A549 (cell line): Measurements from ENCODE around the gene CCL20. TPM values are rescaled to one million over a fixed set of nuclear protein-coding genes. Genes with fewer than 3 reads are reported as not detected.

Experiments
- ATAC-seq, 2 experiments: fragments of 200-7000 bp in 1 of 2; fragments of >200 bp in 1 of 2; cut with Nextera tagmentation in 1 of 2; cut with Tn5 transposase in 1 of 2; 3 replicates each; pipeline versions ENCODE4 v1.8.0 to v1.9.1; 2018 to 2020; ENCODE audit warnings: mild to moderate bottlenecking in 1 of 2, moderate library complexity in 1 of 2
- CTCF ChIA-PET: fragments of 300-600 bp; sonication (Branson Sonifier 250); formaldehyde crosslinking; extraction: SDS; loops from one replicate; lab custom pipeline; 2021; ENCODE audit warnings: antibody characterized with exemption, inconsistent platforms; lab: Yijun Ruan, JAX
- POLR2A ChIA-PET: fragments of 350-600 bp; formaldehyde crosslinking; extraction: SDS; loops from one replicate; lab custom pipeline; 2021; ENCODE audit warnings: antibody characterized with exemption, inconsistent platforms; lab: Yijun Ruan, JAX
- DNase-seq, 2 experiments: peaks; one replicate each; pipeline versions ENCODE4 v3.0.0 to v3.0.0-alpha.2; 2011 to 2016; ENCODE audit warnings: low read depth in 1 of 2, low spot score in 1 of 2
- FAIRE-seq: peaks from 2 replicates; lab custom pipeline; 2011; peaks lifted over from hg19 to GRCh38; lab: Jason Lieb, UNC
- H3K27ac ChIP-seq, 2 experiments: fragments of >200 bp; sonication (Bioruptor Twin); formaldehyde crosslinking; 3 replicates each; pipeline ENCODE4 v1.5.1; 2016 to 2017
- H3K4me1 ChIP-seq: fragments of >200 bp; sonication (Bioruptor Twin); formaldehyde crosslinking; 3 replicates; pipeline ENCODE4 v1.6.1; 2016
- H3K4me2 ChIP-seq: fragments of >200 bp; sonication (Bioruptor Twin); formaldehyde crosslinking; 3 replicates; pipeline ENCODE4 v1.6.1; 2016
- H3K4me3 ChIP-seq: fragments of >200 bp; sonication (Bioruptor Twin); formaldehyde crosslinking; 3 replicates; pipeline ENCODE4 v1.5.1; 2016
- H3K9me3 ChIP-seq: fragments of >200 bp; sonication (Bioruptor Twin); formaldehyde crosslinking; 3 replicates; pipeline ENCODE4 v1.6.1; 2016
- CEBPB ChIP-seq, 2 experiments: fragments of >200 bp in 1 of 2; sonication (Bioruptor Twin) in 1 of 2; formaldehyde crosslinking in 1 of 2; IDR thresholded peaks; 2 replicates each; pipeline ENCODE4 v1.6.1; 2012 to 2016
- CTCF ChIP-seq: fragments of >200 bp; sonication (Bioruptor Twin); formaldehyde crosslinking; IDR thresholded peaks from 3 replicates; pipeline ENCODE4 v1.5.1; 2016
- EHMT2 ChIP-seq: fragments of 200-600 bp; sonication (generic); IDR thresholded peaks from 2 replicates; pipeline ENCODE4 v1.6.1; 2016; ENCODE audit warnings: antibody characterized with exemption, low read depth, mild to moderate bottlenecking, moderate library complexity
- EP300 ChIP-seq, 2 experiments: fragments of >200 bp; sonication (Bioruptor Twin); formaldehyde crosslinking; IDR thresholded peaks; 2 replicates in 1 of 2; 3 replicates in 1 of 2; pipeline ENCODE4 v1.6.1; 2016 to 2017
- FOSB ChIP-seq: fragments of 250-450 bp; sonication (Bioruptor Pico); IDR thresholded peaks from 2 replicates; pipeline ENCODE4 v1.5.0; 2020; ENCODE audit warnings: mild to moderate bottlenecking, moderate library complexity
- HDAC2 ChIP-seq: fragments of 200-600 bp; sonication (generic); IDR thresholded peaks from 2 replicates; pipeline ENCODE4 v1.6.1; 2016
- HOXB13 ChIP-seq: fragments of 250-450 bp; sonication (Bioruptor Pico); IDR thresholded peaks from 2 replicates; pipeline ENCODE4 v1.5.0; 2020; ENCODE audit warnings: low read depth, mild to moderate bottlenecking, moderate library complexity
- MAZ ChIP-seq: fragments of 150-350 bp; IDR thresholded peaks from 2 replicates; pipeline ENCODE4 v1.6.1; 2014; ENCODE audit warnings: antibody characterized with exemption, low read depth, low read length, borderline replicate concordance
- MYC ChIP-seq: IDR thresholded peaks from 2 replicates; pipeline ENCODE4 v1.6.1; 2012; ENCODE audit warnings: mild to moderate bottlenecking, inconsistent platforms, low read length, improper control_type of control experiment, borderline replicate concordance
- NPAS2 ChIP-seq: fragments of 250-450 bp; sonication (Bioruptor Pico); IDR thresholded peaks from 2 replicates; pipeline ENCODE4 v1.8.0; 2022; ENCODE audit warnings: mild to moderate bottlenecking, moderate library complexity, borderline replicate concordance
- NR3C1 ChIP-seq: fragments of >200 bp; sonication (Bioruptor Twin); formaldehyde crosslinking; IDR thresholded peaks from 3 replicates; pipeline ENCODE4 v1.6.1; 2017
- PHF8 ChIP-seq: fragments of 200-600 bp; sonication (generic); IDR thresholded peaks from 2 replicates; pipeline ENCODE4 v1.6.1; 2016; ENCODE audit warnings: low read depth, mild to moderate bottlenecking, antibody characterized with exemption, moderate library complexity, borderline replicate concordance
- RARB ChIP-seq: fragments of 250-450 bp; sonication (Bioruptor Pico); IDR thresholded peaks from 2 replicates; pipeline ENCODE4 v1.8.0; 2021; ENCODE audit warnings: mild to moderate bottlenecking, moderate library complexity
- RFX5 ChIP-seq: fragments of 450-650 bp; IDR thresholded peaks from 2 replicates; pipeline ENCODE4 v1.7.1; 2014; ENCODE audit warnings: antibody characterized with exemption, mild to moderate bottlenecking, moderate library complexity
- RNF2 ChIP-seq: fragments of 200-600 bp; sonication (generic); IDR thresholded peaks from 2 replicates; pipeline ENCODE4 v1.6.1; 2016; ENCODE audit warnings: low read depth, mild to moderate bottlenecking, antibody characterized with exemption, moderate library complexity, borderline replicate concordance
- SREBF2 ChIP-seq: fragments of 450-650 bp; IDR thresholded peaks from 2 replicates; pipeline ENCODE4 v1.6.1; 2014; ENCODE audit warnings: mild to moderate bottlenecking, moderate library complexity
- ZC3H11A ChIP-seq: fragments of 450-650 bp; IDR thresholded peaks from 2 replicates; pipeline ENCODE4 v1.6.1; 2014; ENCODE audit warnings: antibody characterized with exemption, mild to moderate bottlenecking
- WGBS: methylation state at CpG from one replicate; pipeline ENCODE4 v1.1.6; 2017; ENCODE audit errors: missing lambda C conversion rate; 5-methylcytosine and 5-hydroxymethylcytosine counted together
- polyA plus RNA-seq, 4 experiments: library from polyadenylated mRNA; depleted of rRNA in 3 of 4; stranded (reverse); fragments of >200 nt; fragmentation: RNase III in 1 of 4; extraction: RNeasy Plus Mini Kit Qiagen cat#74134 plus additional on column Dnase treatment in 1 of 4; gene quantifications; 2 replicates in 3 of 4; 3 replicates in 1 of 4; pipeline ENCODE4 v1.2.3, GENCODE V29; 2011 to 2017
- TF ChIP-seq, protein P1 (sequence below): fragments of >200 bp; sonication (Bioruptor Twin); formaldehyde crosslinking; IDR thresholded peaks from 3 replicates; pipeline ENCODE4 v1.6.1; 2016

The CCL20 gene
- polyA plus RNA-seq, 2 of the 4 experiments (the other 2 are of a cell fraction): 0.43 to 3.4 TPM

DNA sequence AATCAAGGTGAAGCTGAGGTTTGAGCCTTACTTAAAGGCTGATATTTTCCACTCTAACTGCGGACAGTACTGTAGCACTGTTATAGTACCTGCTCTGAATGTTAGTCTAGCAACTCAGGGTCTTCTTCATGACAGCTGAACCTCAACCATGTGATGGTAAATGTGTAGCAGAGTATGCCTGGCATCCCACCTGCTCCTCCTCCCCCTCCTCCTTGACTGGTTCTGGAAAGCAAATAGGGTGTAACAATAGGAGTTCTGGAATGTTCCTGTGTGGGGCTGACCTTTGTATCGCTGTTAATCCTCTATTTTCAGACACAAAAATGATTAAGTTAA, 447 bp upstream of the CCL20 start:
- H3K27ac ChIP-seq: peak overlapping the region in 1 of 2 experiments; percentile 64; a peak in 3 of 6 replicates
- no peak for DNase-seq
- no peaks in the 10 kb centered on the region for H3K9me3 ChIP-seq
- ChIA-PET POLR2A (no interaction called here), CTCF (interaction anchor here (1.1 to 1.6 kb wide), 3 partner anchors 9 to 155 kb away, joined by 3 to 4 read pairs (median 3); no protein-coding TSS in a partner anchor)
- TF ChIP-seq MYC: no peak
- TF ChIP-seq, all 56 proteins: peak for 0
- ATAC-seq: no peak
- no peak for FAIRE-seq
- WGBS: 92% methylated on average over 2 of the region's 2 CpGs
- peaks cover 14% of the 10 kb centered on the region; the same call in 2 of the 3 replicates for H3K4me1 ChIP-seq
- no peak overlapping the region for H3K4me2 ChIP-seq
- H3K4me3 ChIP-seq: no peak overlapping the region

GRCh38 chr2:227815066-227815465, 1.4 kb downstream of the CCL20 start:
- CTCF ChIA-PET: interaction anchor here (0.8 kb wide), 1 partner anchor 685 kb away, joined by 3 read pairs; no protein-coding TSS in a partner anchor
- peak overlapping the region; percentile 45; the same call in 2 of the 3 replicates for H3K4me3 ChIP-seq
- no peaks in the 10 kb centered on the region for H3K9me3 ChIP-seq
- DNase-seq (no peak), FAIRE-seq (no peak), ATAC-seq (no peak)
- no peak for TF ChIP-seq EP300 (IDR thresholded peaks at IDR 0.05)
- TF ChIP-seq RFX5: no peak
- no peak for TF ChIP-seq PHF8
- no peak for TF ChIP-seq NR3C1
- no peak for TF ChIP-seq MYC
- no peak for TF ChIP-seq CTCF
- TF ChIP-seq, protein P1, sequence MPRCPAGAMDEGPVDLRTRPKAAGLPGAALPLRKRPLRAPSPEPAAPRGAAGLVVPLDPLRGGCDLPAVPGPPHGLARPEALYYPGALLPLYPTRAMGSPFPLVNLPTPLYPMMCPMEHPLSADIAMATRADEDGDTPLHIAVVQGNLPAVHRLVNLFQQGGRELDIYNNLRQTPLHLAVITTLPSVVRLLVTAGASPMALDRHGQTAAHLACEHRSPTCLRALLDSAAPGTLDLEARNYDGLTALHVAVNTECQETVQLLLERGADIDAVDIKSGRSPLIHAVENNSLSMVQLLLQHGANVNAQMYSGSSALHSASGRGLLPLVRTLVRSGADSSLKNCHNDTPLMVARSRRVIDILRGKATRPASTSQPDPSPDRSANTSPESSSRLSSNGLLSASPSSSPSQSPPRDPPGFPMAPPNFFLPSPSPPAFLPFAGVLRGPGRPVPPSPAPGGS: no peak
- no peak for TF ChIP-seq SREBF2
- TF ChIP-seq EHMT2: no peak
- peaks cover 26% of the 10 kb centered on the region for H3K4me1 ChIP-seq
- H3K4me2 ChIP-seq: peak overlapping the region; percentile 81
- peak overlapping the region; percentile 70 to 98; a peak in 4 of 6 replicates for H3K27ac ChIP-seq
- POLR2A ChIA-PET: no interaction called here
- WGBS: 79% methylated on average over 3 of the region's 3 CpGs

DNA sequence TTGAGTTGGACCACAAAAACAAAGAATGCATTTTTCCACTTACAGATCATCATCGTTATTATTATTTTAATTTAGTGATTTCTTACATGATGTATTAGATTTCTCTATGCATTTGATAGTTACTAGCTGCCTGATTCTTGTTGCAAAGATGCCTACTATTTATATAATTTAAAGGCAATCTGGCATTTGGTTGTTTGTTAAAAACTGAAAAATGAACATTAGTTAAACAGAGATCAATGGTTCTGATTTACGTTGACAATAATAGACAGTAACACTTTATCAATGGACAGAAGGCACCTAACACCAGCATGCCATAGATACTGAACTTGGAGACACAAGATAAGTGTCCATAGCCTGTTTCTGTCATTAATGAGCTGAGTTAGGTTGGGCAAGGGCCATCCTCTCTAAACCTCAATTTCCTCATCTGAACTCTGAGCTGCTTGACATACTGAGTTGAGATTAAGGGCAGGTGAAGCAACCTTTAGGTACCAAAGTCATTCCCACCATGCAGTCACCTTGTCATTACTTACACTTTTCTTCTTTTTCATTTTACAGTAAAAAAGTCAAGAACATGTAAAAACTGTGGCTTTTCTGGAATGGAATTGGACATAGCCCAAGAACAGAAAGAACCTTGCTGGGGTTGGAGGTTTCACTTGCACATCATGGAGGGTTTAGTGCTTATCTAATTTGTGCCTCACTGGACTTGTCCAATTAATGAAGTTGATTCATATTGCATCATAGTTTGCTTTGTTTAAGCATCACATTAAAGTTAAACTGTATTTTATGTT, 3.1 kb downstream of the CCL20 start:
- POLR2A ChIA-PET: no interaction called here
- ATAC-seq: no peak
- Histone ChIP-seq H3K27ac (peak overlapping the region; percentile 84 to 98), H3K4me1 (peaks cover 43% of the 10 kb centered on the region), H3K9me3 (peaks cover 2% of the 10 kb centered on the region; the same call in 1 of the 3 replicates), H3K4me3 (peak overlapping the region; percentile 45), H3K4me2 (peak overlapping the region; percentile 81)
- 47% methylated on average over 2 of the region's 2 CpGs for WGBS
- peak in 1 of 2 experiments; percentile 31 for DNase-seq
- no peak for FAIRE-seq
- TF ChIP-seq ZC3H11A: no peak
- TF ChIP-seq HDAC2: no peak
- peak; percentile 44; the same call in 1 of the 2 replicates for TF ChIP-seq HOXB13
- 0 out of 2 replicates have a peak, but pooled peaks have one; percentile 24 for TF ChIP-seq RARB (CRISPR knock-in tag)
- no peak for TF ChIP-seq MAZ
- no peak for TF ChIP-seq MYC
- TF ChIP-seq RNF2: no peak
- TF ChIP-seq CEBPB (IDR thresholded peaks at IDR 0.05): peak in 1 of 2 experiments; percentile 8; a peak in 1 of 4 replicates
- TF ChIP-seq NPAS2 (CRISPR knock-in tag): no peak
- TF ChIP-seq FOSB (CRISPR knock-in tag): 0 out of 2 replicates have a peak, but pooled peaks have one; percentile 29
- no peak for TF ChIP-seq CTCF
- CTCF ChIA-PET: interaction anchor here (0.6 to 1.4 kb wide), 2 partner anchors 39 to 46 kb away, joined by 3 to 5 read pairs; no protein-coding TSS in a partner anchor
